WTC11 (cell line): ENCODE measurements around the gene SAMMSON.

Source experiments
- CBFB ChIP-seq: sonication (generic); formaldehyde crosslinking; IDR thresholded peaks from 2 replicates; pipeline ENCODE4 v1.8.1; 2022; ENCODE audit warnings: mild to moderate bottlenecking, low read depth, missing genetic modification reagents
- ELF4 ChIP-seq: sonication (generic); formaldehyde crosslinking; IDR thresholded peaks from 2 replicates; pipeline ENCODE4 v1.8.1; 2022; ENCODE audit warnings: low read depth, mild to moderate bottlenecking, moderate library complexity, missing genetic modification reagents
- IRF2 ChIP-seq: sonication (generic); formaldehyde crosslinking; IDR thresholded peaks from 2 replicates; pipeline ENCODE4 v1.8.0; 2022; ENCODE audit warnings: low read depth, missing genetic modification reagents, borderline replicate concordance
- NFYB ChIP-seq: sonication (generic); formaldehyde crosslinking; conservative IDR thresholded peaks from 2 replicates; pipeline ENCODE4 v1.8.0; 2022; ENCODE audit warnings: low read depth, missing genetic modification reagents
- PRDM15 ChIP-seq: sonication (generic); formaldehyde crosslinking; IDR thresholded peaks from 2 replicates; pipeline ENCODE4 v1.8.0; 2022; ENCODE audit warnings: missing genetic modification reagents
- STAT6 ChIP-seq: sonication (generic); formaldehyde crosslinking; conservative IDR thresholded peaks from 2 replicates; pipeline ENCODE4 v1.8.1; 2023; ENCODE audit warnings: mild to moderate bottlenecking, low read depth, missing genetic modification reagents, moderate library complexity
- USF2 ChIP-seq: sonication (generic); formaldehyde crosslinking; IDR thresholded peaks from 2 replicates; pipeline ENCODE4 v1.8.1; 2023; ENCODE audit warnings: mild to moderate bottlenecking, missing genetic modification reagents, moderate library complexity
- ZNF263 ChIP-seq: sonication (generic); formaldehyde crosslinking; IDR thresholded peaks from 2 replicates; pipeline ENCODE4 v1.8.1; 2022; ENCODE audit warnings: low read depth, mild to moderate bottlenecking, moderate library complexity, missing genetic modification reagents
- ZNF396 ChIP-seq: fragments of 250-450 bp; sonication (Bioruptor Pico); IDR thresholded peaks from 2 replicates; pipeline ENCODE4 v1.8.0; 2021; ENCODE audit warnings: mild to moderate bottlenecking, moderate library complexity, borderline replicate concordance
- ZSCAN18 ChIP-seq: fragments of 250-450 bp; sonication (Bioruptor Pico); IDR thresholded peaks from 2 replicates; pipeline ENCODE4 v2.1.2; 2022; ENCODE audit warnings: mild to moderate bottlenecking, moderate library complexity
- TF ChIP-seq, protein P1 (sequence below): fragments of 250-450 bp; sonication (Bioruptor Pico); IDR thresholded peaks from 2 replicates; pipeline ENCODE4 v1.9.0; 2021; ENCODE audit warnings: mild to moderate bottlenecking
- TF ChIP-seq, protein P2 (sequence below): fragments of 200-600 bp; IDR thresholded peaks from 2 replicates; pipeline ENCODE4 v1.8.0; 2022; ENCODE audit warnings: antibody characterized with exemption

- TF ChIP-seq USF2 (CRISPR knock-in tag) (no peak), CBFB (CRISPR knock-in tag) (no peak), NFYB (CRISPR knock-in tag) (no peak), ZSCAN18 (CRISPR knock-in tag) (no peak), ZNF396 (no peak), ZNF263 (CRISPR knock-in tag) (no peak), IRF2 (CRISPR knock-in tag) (no peak), STAT6 (CRISPR knock-in tag) (no peak), PRDM15 (CRISPR knock-in tag) (no peak), ELF4 (no peak)
- TF ChIP-seq, protein P1, sequence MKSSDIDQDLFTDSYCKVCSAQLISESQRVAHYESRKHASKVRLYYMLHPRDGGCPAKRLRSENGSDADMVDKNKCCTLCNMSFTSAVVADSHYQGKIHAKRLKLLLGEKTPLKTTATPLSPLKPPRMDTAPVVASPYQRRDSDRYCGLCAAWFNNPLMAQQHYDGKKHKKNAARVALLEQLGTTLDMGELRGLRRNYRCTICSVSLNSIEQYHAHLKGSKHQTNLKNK (CRISPR knock-in tag), result no peak
- TF ChIP-seq, protein P2, sequence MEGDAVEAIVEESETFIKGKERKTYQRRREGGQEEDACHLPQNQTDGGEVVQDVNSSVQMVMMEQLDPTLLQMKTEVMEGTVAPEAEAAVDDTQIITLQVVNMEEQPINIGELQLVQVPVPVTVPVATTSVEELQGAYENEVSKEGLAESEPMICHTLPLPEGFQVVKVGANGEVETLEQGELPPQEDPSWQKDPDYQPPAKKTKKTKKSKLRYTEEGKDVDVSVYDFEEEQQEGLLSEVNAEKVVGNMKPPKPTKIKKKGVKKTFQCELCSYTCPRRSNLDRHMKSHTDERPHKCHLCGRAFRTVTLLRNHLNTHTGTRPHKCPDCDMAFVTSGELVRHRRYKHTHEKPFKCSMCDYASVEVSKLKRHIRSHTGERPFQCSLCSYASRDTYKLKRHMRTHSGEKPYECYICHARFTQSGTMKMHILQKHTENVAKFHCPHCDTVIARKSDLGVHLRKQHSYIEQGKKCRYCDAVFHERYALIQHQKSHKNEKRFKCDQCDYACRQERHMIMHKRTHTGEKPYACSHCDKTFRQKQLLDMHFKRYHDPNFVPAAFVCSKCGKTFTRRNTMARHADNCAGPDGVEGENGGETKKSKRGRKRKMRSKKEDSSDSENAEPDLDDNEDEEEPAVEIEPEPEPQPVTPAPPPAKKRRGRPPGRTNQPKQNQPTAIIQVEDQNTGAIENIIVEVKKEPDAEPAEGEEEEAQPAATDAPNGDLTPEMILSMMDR, result no peak
Observed at GRCh38 chr3:69976021-69976420, 23.5 kb upstream of the SAMMSON start.
